CD14-positive monocyte (primary cell): Measurements from ENCODE around the gene SPARC. TPM values are rescaled to one million over a fixed set of nuclear protein-coding genes. Genes with fewer than 3 reads are reported as not detected.
"Not testable (repeated sequence)": the region's sequence is repeated elsewhere in the genome, so short reads cannot be mapped to it uniquely, and the experiment has no call there.

ENCODE experiments used
- DNase-seq, 3 donors: peaks; one replicate each; pipeline ENCODE4 v3.0.0-alpha.2; 2011 to 2022
- H2AFZ ChIP-seq: 2 replicates; pipeline ENCODE4 v1.6.0; 2012; ENCODE audit warnings: mild to moderate bottlenecking, low read depth, low read length, inconsistent platforms; ENCODE audit not compliant: insufficient read depth, poor library complexity, severe bottlenecking
- H3K27ac ChIP-seq, 2 donors: 1 replicate in 1 of 2; 2 replicates in 1 of 2; pipeline ENCODE4 v1.5.1; 2012 to 2013; ENCODE audit warnings: low read length in 2 of 2, control low read depth in 1 of 2, inconsistent platforms in 1 of 2, low read depth in 1 of 2, mild to moderate bottlenecking in 1 of 2
- H3K27me3 ChIP-seq, 2 donors: one replicate each; pipeline versions ENCODE4 v1.6.0 to v1.6.1; 2011 to 2013; ENCODE audit warnings: low read length in 2 of 2; ENCODE audit not compliant: control insufficient read depth in 2 of 2, insufficient read depth in 2 of 2
- H3K36me3 ChIP-seq, 2 donors: replicated peaks in 1 of 2; 1 replicate in 1 of 2; 2 replicates in 1 of 2; pipeline versions ENCODE4 v1.5.1 to v1.6.1; 2012 to 2013; ENCODE audit warnings: low read length in 2 of 2, control low read depth in 1 of 2, inconsistent platforms in 1 of 2, mild to moderate bottlenecking in 1 of 2; ENCODE audit not compliant: insufficient read depth in 2 of 2, control insufficient read depth in 1 of 2
- H3K4me1 ChIP-seq, 2 donors: 1 replicate in 1 of 2; 2 replicates in 1 of 2; pipeline versions ENCODE4 v1.5.1 to v1.6.1; 2012 to 2013; ENCODE audit warnings: low read length in 2 of 2, control low read depth in 1 of 2, inconsistent platforms in 1 of 2, mild to moderate bottlenecking in 1 of 2, moderate library complexity in 1 of 2; ENCODE audit not compliant: insufficient read depth in 2 of 2, control insufficient read depth in 1 of 2
- H3K4me2 ChIP-seq: replicated peaks from 2 replicates; pipeline ENCODE3; 2012; ENCODE audit warnings: low read length, moderate library complexity, mild to moderate bottlenecking; ENCODE audit not compliant: poor library complexity, severe bottlenecking; ENCODE audit errors: extremely low read depth
- H3K4me3 ChIP-seq, 3 experiments: fragments of 200-600 bp in 1 of 3; sonication (generic) in 1 of 3; replicated peaks in 1 of 3; 1 replicate in 2 of 3; 2 replicates in 1 of 3; pipeline ENCODE4 v1.5.1; 2011 to 2013; ENCODE audit warnings: low read length in 3 of 3, mild to moderate bottlenecking in 3 of 3, control low read depth in 2 of 3, low read depth in 2 of 3, inconsistent platforms in 1 of 3, moderate library complexity in 1 of 3
- H3K79me2 ChIP-seq: 2 replicates; pipeline ENCODE4 v1.6.0; 2012; ENCODE audit warnings: mild to moderate bottlenecking, control low read depth, inconsistent platforms, low read length, moderate library complexity; ENCODE audit not compliant: insufficient read depth
- H3K9ac ChIP-seq: 2 replicates; pipeline ENCODE4 v1.6.0; 2017; ENCODE audit warnings: low read length, mild to moderate bottlenecking; ENCODE audit not compliant: insufficient read depth, poor library complexity, severe bottlenecking
- H3K9me3 ChIP-seq, 2 donors: replicated peaks in 1 of 2; 1 replicate in 1 of 2; 2 replicates in 1 of 2; pipeline versions ENCODE4 v1.5.1 to v1.6.1; 2012 to 2013; ENCODE audit warnings: low read length in 2 of 2, control low read depth in 1 of 2; ENCODE audit not compliant: control insufficient read depth in 1 of 2, insufficient read depth in 1 of 2
- H4K20me1 ChIP-seq: 2 replicates; pipeline ENCODE4 v1.6.0; 2012; ENCODE audit warnings: mild to moderate bottlenecking, low read length, control low read depth, moderate library complexity; ENCODE audit not compliant: insufficient read depth
- H3K27ac Mint-ChIP-seq, 7 donors: one replicate each; pipeline ENCODE4 v1.8.0; 2020; ENCODE audit warnings: mild to moderate bottlenecking in 7 of 7, mixed read lengths in 7 of 7, moderate library complexity in 6 of 7, inconsistent platforms in 2 of 7
- H3K27me3 Mint-ChIP-seq, 3 donors: one replicate each; pipeline ENCODE4 v1.8.0; 2021 to 2022; ENCODE audit warnings: low read depth in 3 of 3, mild to moderate bottlenecking in 3 of 3, mixed read lengths in 3 of 3, moderate library complexity in 3 of 3, inconsistent platforms in 1 of 3
- H3K36me3 Mint-ChIP-seq, 2 donors: one replicate each; pipeline ENCODE4 v1.8.0; 2020; ENCODE audit warnings: mixed read lengths in 2 of 2, inconsistent platforms in 1 of 2, mild to moderate bottlenecking in 1 of 2
- H3K4me1 Mint-ChIP-seq: one replicate; pipeline ENCODE4 v1.8.0; 2020; ENCODE audit warnings: mild to moderate bottlenecking, mixed read lengths
- H3K4me3 Mint-ChIP-seq, 2 donors: one replicate each; pipeline ENCODE4 v1.8.0; 2020; ENCODE audit warnings: mild to moderate bottlenecking in 2 of 2, mixed read lengths in 2 of 2, moderate library complexity in 1 of 2
- H3K9me3 Mint-ChIP-seq, 7 donors: one replicate each; pipeline ENCODE4 v1.8.0; 2020 to 2022; ENCODE audit warnings: mixed read lengths in 7 of 7, mild to moderate bottlenecking in 6 of 7, moderate library complexity in 6 of 7, inconsistent platforms in 2 of 7
- WGBS: methylation state at CpG from one replicate; pipeline ENCODE4 v1.1.5; 2013; ENCODE audit warnings: missing lambda C conversion rate; ENCODE audit not compliant: insufficient coverage; 5-methylcytosine and 5-hydroxymethylcytosine counted together
- intact Hi-C, 2 donors: fragments of 100-400 bp; cut with micrococcal nuclease; formaldehyde crosslinking; loops; one replicate each; pipeline versions ENCODE4 v1.15.0 to v1.15.1; 2023
- polyA plus RNA-seq, 3 donors: library from polyadenylated mRNA; depleted of rRNA in 1 of 3; unstranded in 2 of 3; stranded (reverse) in 1 of 3; fragments of 300-500 nt in 2 of 3; fragments of >200 nt in 1 of 3; fragmentation: Illumina TruSeq in 2 of 3; gene quantifications; 1 replicate in 2 of 3; 2 replicates in 1 of 3; pipeline ENCODE4 v1.2.3, GENCODE V29; 2012 to 2021
- TF ChIP-seq, protein P1 (sequence below): fragments of 200-600 bp; IDR thresholded peaks from one replicate; pipeline ENCODE4 v1.8.0; 2022; ENCODE audit warnings: antibody characterized with exemption, mild to moderate bottlenecking

SPARC gene
- polyA plus RNA-seq, 3 donors, result 3.0 to 19.7 (median 10.7) TPM

DNA sequence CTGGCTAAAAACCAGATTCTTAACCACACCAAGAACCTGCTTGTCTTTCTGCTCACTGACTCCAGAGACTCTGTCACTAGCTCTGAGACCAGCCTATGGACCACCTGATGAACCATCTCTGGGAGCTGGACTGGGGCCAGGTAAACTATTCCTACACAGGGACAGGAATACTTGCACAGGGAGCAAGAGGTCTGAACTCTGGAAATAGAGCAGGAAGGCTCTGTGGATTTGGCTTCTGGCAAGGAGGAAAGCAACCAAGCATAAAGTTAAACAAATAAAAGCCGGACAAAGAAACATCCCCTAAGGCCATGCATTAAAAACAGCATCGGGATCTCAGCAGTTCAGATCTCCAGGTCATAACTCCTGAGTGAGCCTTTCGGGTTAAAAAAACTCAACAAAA is 5.6 kb upstream of the SPARC start:
- H3K36me3 Mint-ChIP-seq, result no peaks in the 10 kb centered on the region
- no peaks in the 10 kb centered on the region for H4K20me1 ChIP-seq
- WGBS, result 100% methylated on average over 3 of the region's 3 CpGs
- H3K27me3 Mint-ChIP-seq, result peaks cover 0 to 2% (median 2%) of the 10 kb centered on the region in 3 donors
- H3K9ac ChIP-seq, result no peak overlapping the region
- H3K9me3 ChIP-seq, result no peaks in the 10 kb centered on the region
- no peak overlapping the region for H3K27ac Mint-ChIP-seq
- H3K27me3 ChIP-seq, result no peaks in the 10 kb centered on the region
- no peak overlapping the region for H3K4me2 ChIP-seq
- H3K4me3 ChIP-seq, result no peak overlapping the region
- DNase-seq, result no peak
- peaks cover 0 to 5% (median 0%) of the 10 kb centered on the region in 7 donors for H3K9me3 Mint-ChIP-seq
- intact Hi-C loops, result no loop called here
- H3K4me1 ChIP-seq, result peaks cover under 1% of the 10 kb centered on the region in 2 donors
- H3K27ac ChIP-seq, result no peak overlapping the region
- H3K36me3 ChIP-seq, result no peaks in the 10 kb centered on the region
- no peaks in the 10 kb centered on the region for H3K79me2 ChIP-seq
- no peak overlapping the region for H3K4me3 Mint-ChIP-seq
- peaks cover 9% of the 10 kb centered on the region for H3K4me1 Mint-ChIP-seq
- TF ChIP-seq, protein P1, sequence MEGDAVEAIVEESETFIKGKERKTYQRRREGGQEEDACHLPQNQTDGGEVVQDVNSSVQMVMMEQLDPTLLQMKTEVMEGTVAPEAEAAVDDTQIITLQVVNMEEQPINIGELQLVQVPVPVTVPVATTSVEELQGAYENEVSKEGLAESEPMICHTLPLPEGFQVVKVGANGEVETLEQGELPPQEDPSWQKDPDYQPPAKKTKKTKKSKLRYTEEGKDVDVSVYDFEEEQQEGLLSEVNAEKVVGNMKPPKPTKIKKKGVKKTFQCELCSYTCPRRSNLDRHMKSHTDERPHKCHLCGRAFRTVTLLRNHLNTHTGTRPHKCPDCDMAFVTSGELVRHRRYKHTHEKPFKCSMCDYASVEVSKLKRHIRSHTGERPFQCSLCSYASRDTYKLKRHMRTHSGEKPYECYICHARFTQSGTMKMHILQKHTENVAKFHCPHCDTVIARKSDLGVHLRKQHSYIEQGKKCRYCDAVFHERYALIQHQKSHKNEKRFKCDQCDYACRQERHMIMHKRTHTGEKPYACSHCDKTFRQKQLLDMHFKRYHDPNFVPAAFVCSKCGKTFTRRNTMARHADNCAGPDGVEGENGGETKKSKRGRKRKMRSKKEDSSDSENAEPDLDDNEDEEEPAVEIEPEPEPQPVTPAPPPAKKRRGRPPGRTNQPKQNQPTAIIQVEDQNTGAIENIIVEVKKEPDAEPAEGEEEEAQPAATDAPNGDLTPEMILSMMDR, result no peak
- no peak overlapping the region for H2AFZ ChIP-seq

DNA sequence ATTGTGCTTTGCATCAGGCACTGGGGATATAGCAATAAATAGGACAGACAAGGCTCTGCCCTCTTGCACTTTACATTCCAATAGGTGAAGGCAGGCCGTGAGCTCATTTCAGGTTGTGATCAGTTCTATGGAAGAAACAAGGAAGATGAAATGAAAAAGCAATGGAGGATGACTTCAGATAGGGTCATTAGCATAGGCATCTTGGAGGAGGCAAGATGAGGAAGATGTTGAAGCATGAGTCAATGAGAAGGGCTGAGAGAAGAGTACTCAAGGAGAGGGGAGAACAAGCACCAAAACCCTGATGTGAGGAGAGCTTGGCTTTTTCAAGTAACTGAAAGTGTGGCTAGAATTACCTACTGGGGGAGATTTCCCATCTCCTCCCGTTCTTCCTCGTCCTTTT is 5.0 kb upstream of the SPARC start:
- Histone ChIP-seq H3K4me2 (no peak overlapping the region), H3K9ac (no peak overlapping the region), H4K20me1 (no peaks in the 10 kb centered on the region), H2AFZ (no peak overlapping the region), H3K79me2 (no peaks in the 10 kb centered on the region), H3K27ac (no peak overlapping the region), H3K4me3 (no peak overlapping the region), H3K4me1 (peaks cover 6 to 7% of the 10 kb centered on the region in 2 donors), H3K27me3 (no peaks in the 10 kb centered on the region), H3K36me3 (no peaks in the 10 kb centered on the region), H3K9me3 (no peaks in the 10 kb centered on the region)
- H3K27me3 Mint-ChIP-seq, result peaks cover under 1 to 7% (median 2%) of the 10 kb centered on the region in 3 donors
- H3K36me3 Mint-ChIP-seq, result no peaks in the 10 kb centered on the region
- H3K9me3 Mint-ChIP-seq, result peaks cover 0 to 5% (median 0%) of the 10 kb centered on the region in 7 donors
- WGBS, result 100% methylated on average over 1 of the region's 3 CpGs
- H3K4me3 Mint-ChIP-seq, result no peak overlapping the region
- peaks cover 15% of the 10 kb centered on the region for H3K4me1 Mint-ChIP-seq
- DNase-seq, result no peak
- intact Hi-C loops, result no loop called here
- no peak overlapping the region for H3K27ac Mint-ChIP-seq
- TF ChIP-seq, protein P1, result no peak

DNA sequence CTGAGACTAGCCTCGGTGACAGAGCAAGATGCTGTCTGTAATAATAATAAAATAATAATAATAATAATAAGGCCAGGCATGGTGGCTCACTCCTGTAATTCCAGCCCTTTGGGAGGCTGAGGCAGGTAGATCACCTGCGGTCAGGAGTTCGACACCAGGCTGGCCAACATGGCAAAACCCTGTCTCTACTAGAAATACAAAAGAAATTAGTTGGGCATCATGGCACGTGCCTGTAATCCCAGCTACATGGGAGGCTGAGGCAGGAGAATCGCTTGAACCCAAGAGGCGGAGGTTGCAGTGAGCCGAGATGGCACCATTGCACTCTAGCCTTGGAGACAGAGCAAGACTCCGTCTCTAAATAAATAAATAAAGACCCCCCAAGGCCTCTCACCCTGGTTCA is 2.9 kb upstream of the SPARC start:
- H3K4me3 ChIP-seq, H3K9me3 Mint-ChIP-seq, H3K79me2 ChIP-seq, H3K27ac ChIP-seq, H3K36me3 ChIP-seq, H3K4me3 Mint-ChIP-seq, H4K20me1 ChIP-seq, DNase-seq, intact Hi-C loops, H3K9me3 ChIP-seq, H3K27ac Mint-ChIP-seq, H3K36me3 Mint-ChIP-seq, H3K9ac ChIP-seq, H2AFZ ChIP-seq, H3K4me2 ChIP-seq, H3K27me3 ChIP-seq: not testable (repeated sequence)
- WGBS, result 100% methylated on average over 1 of the region's 8 CpGs
- Mint-ChIP-seq H3K27me3 (peaks cover 7 to 10% (median 7%) of the 10 kb centered on the region in 3 donors), H3K4me1 (peaks cover 37% of the 10 kb centered on the region)
- peaks cover 27 to 28% of the 10 kb centered on the region in 2 donors for H3K4me1 ChIP-seq
